Loucy (cell line): ENCODE data around the gene ISCU.
A peak's percentile ranks its signal among the peaks of the same experiment; 100 is the strongest.

Source experiments
- H2AFZ ChIP-seq: fragments of 200-600 bp; sonication (generic); 2 replicates; pipeline ENCODE4 v1.6.0; 2016; ENCODE audit warnings: antibody characterized with exemption, mild to moderate bottlenecking, low read length, moderate library complexity
- H3F3A ChIP-seq: fragments of 200-600 bp; 2 replicates; pipeline ENCODE4 v1.6.0; 2016; ENCODE audit warnings: antibody characterized with exemption, low read depth, mild to moderate bottlenecking
- H3K27me3 ChIP-seq: fragments of 200-600 bp; sonication (generic); 2 replicates; pipeline ENCODE4 v1.6.1; 2014; ENCODE audit warnings: low read length, mild to moderate bottlenecking; ENCODE audit not compliant: insufficient read depth, poor library complexity, severe bottlenecking
- H3K36me3 ChIP-seq: fragments of 200-600 bp; sonication (generic); 2 replicates; pipeline ENCODE4 v1.6.1; 2016; ENCODE audit warnings: low read length; ENCODE audit not compliant: insufficient read depth
- H3K4me1 ChIP-seq: fragments of 200-600 bp; sonication (generic); 2 replicates; pipeline ENCODE4 v1.5.1; 2014; ENCODE audit warnings: low read length, mild to moderate bottlenecking; ENCODE audit not compliant: insufficient read depth, poor library complexity, severe bottlenecking
- H3K4me2 ChIP-seq: fragments of 200-600 bp; sonication (generic); 2 replicates; pipeline ENCODE4 v1.6.0; 2014; ENCODE audit warnings: antibody characterized with exemption, low read length, low read depth, mild to moderate bottlenecking; ENCODE audit not compliant: poor library complexity, severe bottlenecking
- H3K4me3 ChIP-seq: fragments of 200-600 bp; sonication (generic); 2 replicates; pipeline ENCODE4 v1.5.1; 2014; ENCODE audit warnings: low read length, mild to moderate bottlenecking, mixed read lengths; ENCODE audit not compliant: poor library complexity, severe bottlenecking
- H3K79me2 ChIP-seq: fragments of 200-600 bp; sonication (generic); 2 replicates; pipeline ENCODE4 v1.6.1; 2014; ENCODE audit warnings: low read length; ENCODE audit not compliant: insufficient read depth
- H3K9ac ChIP-seq: fragments of 200-600 bp; sonication (generic); 2 replicates; pipeline ENCODE4 v1.6.0; 2014; ENCODE audit warnings: mild to moderate bottlenecking, low read depth, low read length, moderate library complexity; ENCODE audit not compliant: poor library complexity, severe bottlenecking
- H3K9me2 ChIP-seq: fragments of 200-600 bp; sonication (generic); replicated peaks from 2 replicates; pipeline ENCODE4 v1.6.1; 2016; ENCODE audit warnings: low read depth, low read length, mixed read lengths
- H3K9me3 ChIP-seq: fragments of 200-600 bp; sonication (generic); 2 replicates; pipeline ENCODE4 v1.6.1; 2014; ENCODE audit warnings: mild to moderate bottlenecking, antibody characterized with exemption, low read length, low read depth; ENCODE audit not compliant: insufficient read depth
- H4K20me1 ChIP-seq: fragments of 200-600 bp; sonication (generic); 2 replicates; pipeline ENCODE4 v1.6.0; 2014; ENCODE audit warnings: antibody characterized with exemption, low read length, mild to moderate bottlenecking; ENCODE audit not compliant: insufficient read depth, poor library complexity, severe bottlenecking
- EZH2phosphoT487 ChIP-seq: fragments of 200-600 bp; IDR thresholded peaks from 2 replicates; pipeline ENCODE4 v1.6.1; 2018; ENCODE audit warnings: antibody characterized with exemption, mild to moderate bottlenecking, moderate library complexity, borderline replicate concordance
- TF ChIP-seq, protein P1 (sequence below): fragments of 200-600 bp; sonication (generic); conservative IDR thresholded peaks from 2 replicates; pipeline ENCODE4 v1.5.1; 2014; ENCODE audit warnings: mild to moderate bottlenecking, antibody characterized with exemption, low read length

The ISCU gene

DNA sequence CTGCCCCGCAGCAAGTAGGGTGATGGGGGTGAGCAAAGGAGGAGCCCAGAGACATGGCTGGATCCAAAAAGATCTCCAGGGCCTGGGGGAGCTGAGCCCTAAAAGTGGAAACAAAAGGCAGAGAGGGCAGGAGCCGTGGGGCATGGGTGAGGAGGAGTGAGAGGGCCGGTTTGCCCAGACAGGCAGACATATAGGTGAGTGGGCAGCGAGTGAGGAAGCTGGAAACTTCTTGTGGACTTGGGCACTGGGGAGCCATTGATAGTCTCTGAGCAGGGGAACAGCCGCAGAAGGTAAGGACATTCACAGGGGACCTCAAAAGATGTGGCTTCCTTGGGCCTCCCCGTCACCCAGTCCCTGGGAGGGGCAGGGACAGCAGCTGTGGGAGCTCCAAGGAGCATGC lies 52.2 kb downstream of the ISCU start:
- Histone ChIP-seq H3K36me3 (no peaks in the 10 kb centered on the region), H3K9ac (no peak overlapping the region), H3K4me2 (no peak overlapping the region), H3K4me3 (no peak overlapping the region), H2AFZ (no peak overlapping the region), H3K4me1 (peaks cover 22% of the 10 kb centered on the region), H3F3A (no peaks in the 10 kb centered on the region), H3K27me3 (no peaks in the 10 kb centered on the region), H4K20me1 (no peaks in the 10 kb centered on the region), H3K9me3 (no peaks in the 10 kb centered on the region), H3K9me2 (no peaks in the 10 kb centered on the region), H3K79me2 (no peaks in the 10 kb centered on the region)
- no peak for TF ChIP-seq EZH2phosphoT487
- TF ChIP-seq, protein P1, sequence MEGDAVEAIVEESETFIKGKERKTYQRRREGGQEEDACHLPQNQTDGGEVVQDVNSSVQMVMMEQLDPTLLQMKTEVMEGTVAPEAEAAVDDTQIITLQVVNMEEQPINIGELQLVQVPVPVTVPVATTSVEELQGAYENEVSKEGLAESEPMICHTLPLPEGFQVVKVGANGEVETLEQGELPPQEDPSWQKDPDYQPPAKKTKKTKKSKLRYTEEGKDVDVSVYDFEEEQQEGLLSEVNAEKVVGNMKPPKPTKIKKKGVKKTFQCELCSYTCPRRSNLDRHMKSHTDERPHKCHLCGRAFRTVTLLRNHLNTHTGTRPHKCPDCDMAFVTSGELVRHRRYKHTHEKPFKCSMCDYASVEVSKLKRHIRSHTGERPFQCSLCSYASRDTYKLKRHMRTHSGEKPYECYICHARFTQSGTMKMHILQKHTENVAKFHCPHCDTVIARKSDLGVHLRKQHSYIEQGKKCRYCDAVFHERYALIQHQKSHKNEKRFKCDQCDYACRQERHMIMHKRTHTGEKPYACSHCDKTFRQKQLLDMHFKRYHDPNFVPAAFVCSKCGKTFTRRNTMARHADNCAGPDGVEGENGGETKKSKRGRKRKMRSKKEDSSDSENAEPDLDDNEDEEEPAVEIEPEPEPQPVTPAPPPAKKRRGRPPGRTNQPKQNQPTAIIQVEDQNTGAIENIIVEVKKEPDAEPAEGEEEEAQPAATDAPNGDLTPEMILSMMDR: no peak

GRCh38 chr12:108615918-108616317 lies 53.5 kb downstream of the ISCU start:
- no peaks in the 10 kb centered on the region for H3K9me2 ChIP-seq
- no peak overlapping the region for H3K4me3 ChIP-seq
- H4K20me1 ChIP-seq: no peaks in the 10 kb centered on the region
- H3K79me2 ChIP-seq: no peaks in the 10 kb centered on the region
- peaks cover 22% of the 10 kb centered on the region for H3K4me1 ChIP-seq
- H3K9me3 ChIP-seq: no peaks in the 10 kb centered on the region
- H3K4me2 ChIP-seq: no peak overlapping the region
- no peak overlapping the region for H2AFZ ChIP-seq
- H3K27me3 ChIP-seq: no peaks in the 10 kb centered on the region
- H3K36me3 ChIP-seq: no peaks in the 10 kb centered on the region
- no peak for TF ChIP-seq EZH2phosphoT487
- TF ChIP-seq, protein P1: no peak
- H3F3A ChIP-seq: no peaks in the 10 kb centered on the region
- peak overlapping the region; percentile 69 for H3K9ac ChIP-seq

DNA sequence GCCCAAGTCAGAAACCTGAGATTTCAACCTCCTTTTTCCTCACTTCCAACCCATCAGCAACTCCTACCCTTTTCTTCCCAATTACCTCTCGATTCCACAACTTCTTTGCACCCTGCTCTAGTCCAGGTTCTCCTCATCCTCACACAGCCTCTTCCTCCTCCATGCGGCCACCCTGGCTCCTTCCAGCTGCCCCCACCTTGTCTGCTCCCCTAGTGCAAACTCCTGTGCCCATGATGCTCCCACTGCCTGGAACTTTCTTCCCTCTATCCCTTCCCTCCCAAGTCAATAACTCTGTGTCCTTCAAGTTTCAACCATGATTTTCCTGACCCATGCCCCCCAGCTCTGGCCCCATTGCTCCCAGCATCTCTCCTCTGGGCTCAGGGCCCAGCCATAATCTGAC lies 54.0 kb downstream of the ISCU start:
- Histone ChIP-seq H3K9me3 (no peaks in the 10 kb centered on the region), H3K4me2 (peak overlapping the region; percentile 70), H2AFZ (no peak overlapping the region), H4K20me1 (no peaks in the 10 kb centered on the region), H3K27me3 (no peaks in the 10 kb centered on the region), H3K4me1 (peaks cover 22% of the 10 kb centered on the region), H3K4me3 (peak overlapping the region; percentile 51), H3K9me2 (no peaks in the 10 kb centered on the region), H3K9ac (peak overlapping the region; percentile 69), H3F3A (no peaks in the 10 kb centered on the region), H3K79me2 (no peaks in the 10 kb centered on the region), H3K36me3 (no peaks in the 10 kb centered on the region)
- no peak for TF ChIP-seq EZH2phosphoT487
- TF ChIP-seq, protein P1: no peak
